ENCODE data around the gene TMC7.

TMC7 gene

GRCh38 chr16:19033761-19034160, 50.0 kb downstream of the TMC7 start:
- DNase-seq, result no peak

DNA sequence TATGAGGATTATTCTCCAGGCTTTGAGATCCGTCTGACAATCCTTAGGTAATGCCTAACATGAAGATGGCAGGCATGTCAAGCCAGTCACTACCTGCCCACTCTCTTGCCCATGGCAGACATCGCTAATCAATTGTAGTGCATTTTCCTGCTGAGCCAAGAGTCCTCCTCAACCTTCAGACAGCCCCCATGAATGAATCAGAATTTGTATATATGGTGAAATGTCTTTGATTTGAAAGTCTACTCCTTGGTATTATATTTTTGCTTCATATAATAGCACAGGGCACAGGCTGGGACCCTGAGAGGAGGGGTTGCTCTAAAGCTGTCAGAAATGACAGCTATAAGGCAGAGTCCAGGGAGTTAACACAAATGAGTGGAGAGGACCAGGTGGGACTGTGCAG, 56.7 kb downstream of the TMC7 start:
- no peak for DNase-seq

- DNase-seq, result no peak
Observed at GRCh38 chr16:19044769-19045168, 61.0 kb downstream of the TMC7 start.

- DNase-seq, result no peak
Observed at GRCh38 chr16:19046062-19046461, 62.3 kb downstream of the TMC7 start.

DNA sequence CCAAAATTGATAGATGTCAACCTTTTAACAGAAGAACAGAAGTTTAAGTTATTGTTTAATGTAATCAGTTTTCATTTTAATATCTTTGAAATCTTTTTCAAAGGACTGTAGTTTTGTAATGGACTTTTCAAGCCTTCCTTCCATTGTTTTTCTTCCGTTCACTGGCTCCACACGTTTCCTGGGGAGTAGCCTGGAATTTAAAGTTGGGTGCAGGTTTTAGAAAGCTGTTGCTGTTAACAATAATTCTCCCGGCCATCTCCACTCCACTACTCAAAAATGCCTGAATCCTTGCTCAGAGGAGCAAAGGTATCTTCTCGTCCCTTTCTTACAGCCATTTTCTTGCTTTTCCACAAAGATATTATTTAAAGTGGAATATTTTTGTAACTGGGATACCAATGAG, 79.0 kb downstream of the TMC7 start:
- no peak for DNase-seq

DNA sequence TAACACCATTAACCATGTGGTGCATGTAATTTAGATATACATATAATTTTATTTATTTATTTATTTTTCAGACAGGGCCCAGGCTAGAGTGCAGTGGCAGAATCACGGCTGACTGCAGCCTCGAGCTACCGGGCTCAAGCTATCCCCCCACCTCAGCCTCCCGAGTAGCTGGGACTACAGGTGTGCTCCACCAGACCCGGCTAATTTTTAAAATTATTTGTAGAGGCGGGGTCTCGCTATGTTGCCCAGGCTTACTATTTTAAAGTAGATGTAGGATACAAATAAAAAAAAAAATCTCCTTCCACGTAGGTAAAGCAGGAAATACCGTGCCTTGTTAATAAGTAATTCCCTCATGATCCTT, 83.2 kb downstream of the TMC7 start:
- no peak for DNase-seq

DNA sequence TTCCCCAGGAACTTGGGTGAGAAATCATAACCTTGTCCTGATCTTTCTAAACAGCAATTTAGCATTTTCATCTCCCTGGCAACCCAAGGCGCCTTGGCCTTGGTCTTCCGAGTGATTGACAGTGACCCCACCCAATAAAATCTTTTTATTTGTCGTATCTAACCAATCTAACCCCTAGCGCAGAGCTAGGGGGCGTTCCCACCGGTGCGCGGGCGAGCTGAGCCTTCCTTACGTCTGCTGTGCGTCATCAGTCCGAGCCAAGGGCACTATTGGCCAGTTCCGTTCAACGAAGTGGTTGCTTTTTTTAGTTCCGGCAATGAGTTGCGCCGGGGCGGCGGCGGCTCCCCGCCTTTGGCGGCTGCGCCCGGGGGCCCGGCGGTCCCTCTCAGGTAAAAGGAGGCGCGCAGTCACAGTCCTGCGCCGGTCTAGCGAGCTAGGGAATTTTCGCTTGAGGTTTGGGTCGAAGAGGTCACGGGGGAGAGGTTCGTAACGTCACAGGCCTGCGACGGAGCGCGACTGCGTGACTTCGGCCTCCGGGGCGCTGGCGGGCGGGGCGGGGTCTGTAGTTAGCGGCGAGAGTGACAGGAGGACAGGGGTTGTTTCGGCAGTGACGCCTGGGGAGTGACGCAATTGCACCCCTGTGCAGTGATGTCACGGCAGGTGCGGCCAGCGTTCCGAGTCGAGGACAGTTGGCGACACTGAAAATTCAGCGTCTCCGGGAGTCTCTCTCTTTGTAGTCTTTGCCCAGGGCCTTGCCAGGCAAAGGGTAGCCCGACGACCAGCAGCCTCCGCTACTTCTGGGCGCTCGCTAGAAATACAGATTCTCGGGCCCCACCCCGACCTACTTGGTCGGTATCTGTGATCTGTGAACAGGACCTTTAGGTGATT, 83.9 kb downstream of the TMC7 start, which contains the start of gene COQ7:
COQ7 (plus strand) TSS at position 266 of the 888 bp plus-strand sequence; CDS start at position 317, 51 bp downstream.
- peak; percentile 97 for DNase-seq

GRCh38 chr16:19068237-19068815, 84.6 kb downstream of the TMC7 start:
- no peak for DNase-seq

GRCh38 chr16:19071811-19072777, 88.4 kb downstream of the TMC7 start:
- no peak for DNase-seq

DNA sequence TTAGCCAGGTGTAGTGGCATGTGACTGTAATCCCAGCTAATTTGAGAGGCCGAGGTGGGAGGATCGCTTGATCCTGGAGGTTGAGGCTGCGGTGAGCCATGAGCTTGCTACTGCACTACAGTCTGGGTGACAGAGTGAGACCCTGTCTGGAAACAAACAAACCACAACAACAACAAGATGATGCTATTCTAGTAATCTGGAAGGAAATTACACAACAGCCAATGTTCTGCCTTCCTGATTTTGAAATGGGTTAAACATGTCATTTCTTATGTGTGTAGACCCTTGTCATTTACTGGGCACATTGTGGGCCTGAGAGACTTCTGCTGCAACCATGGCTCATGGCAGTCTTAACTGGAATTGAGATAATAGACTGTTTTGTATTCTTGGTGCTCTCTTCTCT, 89.6 kb downstream of the TMC7 start:
- no peak for DNase-seq

GRCh38 chr16:19073863-19074262, 90.1 kb downstream of the TMC7 start:
- DNase-seq, result no peak

DNA sequence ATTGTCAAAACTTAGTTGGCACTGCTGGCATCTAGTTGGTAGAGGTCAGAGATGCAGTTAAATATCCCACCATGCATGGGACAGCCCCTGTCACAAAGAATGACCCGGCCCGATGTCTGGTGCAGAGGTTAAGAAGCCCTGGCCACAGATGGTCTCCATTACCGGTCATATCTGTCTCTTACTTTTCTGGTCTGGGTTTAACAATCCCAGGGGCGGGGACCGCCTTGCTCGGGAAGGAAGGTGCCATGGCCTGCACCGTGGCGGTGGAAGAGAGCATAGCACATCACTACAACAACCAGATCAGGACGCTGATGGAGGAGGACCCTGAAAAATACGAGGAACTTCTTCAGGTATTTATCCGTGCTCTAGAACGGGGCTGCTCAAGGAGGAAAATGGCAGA, 91.8 kb downstream of the TMC7 start:
- DNase-seq, result no peak

- no peak for DNase-seq
Observed at GRCh38 chr16:19077879-19078278, 94.1 kb downstream of the TMC7 start.

GRCh38 chr16:19083670-19084069, 99.9 kb downstream of the TMC7 start:
- no peak for DNase-seq

- DNase-seq, result no peak
Observed at GRCh38 chr16:19084139-19084538, 100.4 kb downstream of the TMC7 start.

DNA sequence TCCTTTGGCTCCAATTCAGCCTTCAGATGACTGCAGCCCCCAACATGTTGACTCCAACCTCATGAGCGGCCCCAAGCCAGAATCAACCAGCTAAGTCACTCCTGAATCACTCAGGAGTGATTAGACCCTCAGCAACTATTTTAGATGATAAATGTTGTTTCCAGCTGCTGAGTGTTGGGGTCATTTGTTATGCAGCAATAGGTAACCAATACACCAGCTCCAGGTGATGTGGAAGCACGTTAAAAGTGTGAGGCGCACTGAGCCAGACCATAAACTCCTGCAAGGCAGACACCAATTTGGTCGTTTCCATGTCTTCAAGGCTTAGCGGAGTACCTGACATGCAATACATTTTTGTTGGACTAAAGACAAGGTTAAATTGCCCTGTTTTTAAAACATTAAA, 101.1 kb downstream of the TMC7 start:
- DNase-seq, result no peak

- no peak for DNase-seq
Observed at GRCh38 chr16:19085679-19086200, 102.0 kb downstream of the TMC7 start.

GRCh38 chr16:19086322-19087199, 102.8 kb downstream of the TMC7 start:
- peak; percentile 51 for DNase-seq

DNA sequence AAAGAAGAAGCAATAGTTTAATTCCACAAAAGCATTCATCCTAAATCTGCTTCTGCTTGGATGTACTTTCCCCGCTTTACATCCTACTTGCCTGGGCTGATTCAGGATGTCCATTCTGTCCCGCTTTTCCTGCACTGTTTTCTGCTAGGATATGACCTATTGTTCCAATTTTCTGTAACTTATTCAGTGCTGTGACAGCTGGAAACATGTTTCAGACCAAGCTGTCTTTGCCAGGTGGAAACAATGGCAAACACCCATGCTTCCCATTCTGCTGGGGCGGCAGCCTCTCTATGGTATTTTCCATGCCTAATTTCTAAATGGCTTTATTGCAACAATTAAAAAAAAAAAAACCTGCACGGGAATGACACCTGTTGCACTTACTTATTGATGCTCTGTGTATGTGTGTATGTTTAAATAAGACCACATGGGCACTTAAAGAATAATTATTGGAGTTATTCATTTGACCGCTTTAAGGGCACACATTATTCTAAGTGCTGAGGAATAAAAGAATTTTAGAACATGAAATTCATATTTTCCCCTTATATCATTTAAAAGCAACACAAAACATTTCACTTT, 104.7 kb downstream of the TMC7 start:
- DNase-seq, result no peak

DNA sequence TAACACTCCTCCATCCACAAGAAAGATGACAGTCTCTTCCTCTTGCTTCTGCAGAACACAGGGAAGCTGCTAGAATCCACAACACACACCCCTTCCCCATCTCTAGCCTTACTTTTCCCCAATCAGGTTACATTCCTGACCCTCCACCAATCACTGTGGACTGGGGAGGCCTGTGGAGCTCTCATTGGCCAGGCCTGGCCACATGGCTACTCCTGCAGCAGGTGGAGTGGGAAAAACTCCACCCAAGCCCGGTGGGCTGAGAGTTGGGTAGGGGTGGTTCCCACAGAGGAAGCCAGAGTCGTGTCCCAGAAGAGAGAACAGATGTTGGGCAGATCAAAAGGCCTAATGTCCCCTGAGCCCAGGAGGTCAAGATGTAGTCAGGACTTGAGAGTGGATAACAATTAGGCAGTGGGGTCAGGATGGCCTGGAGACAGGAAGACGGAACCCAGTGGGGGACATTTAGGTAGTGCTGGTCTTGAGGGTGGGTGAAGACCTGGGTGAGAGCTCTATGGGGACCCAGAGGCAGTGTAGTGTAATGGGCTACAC, 105.7 kb downstream of the TMC7 start:
- no peak for DNase-seq

DNA sequence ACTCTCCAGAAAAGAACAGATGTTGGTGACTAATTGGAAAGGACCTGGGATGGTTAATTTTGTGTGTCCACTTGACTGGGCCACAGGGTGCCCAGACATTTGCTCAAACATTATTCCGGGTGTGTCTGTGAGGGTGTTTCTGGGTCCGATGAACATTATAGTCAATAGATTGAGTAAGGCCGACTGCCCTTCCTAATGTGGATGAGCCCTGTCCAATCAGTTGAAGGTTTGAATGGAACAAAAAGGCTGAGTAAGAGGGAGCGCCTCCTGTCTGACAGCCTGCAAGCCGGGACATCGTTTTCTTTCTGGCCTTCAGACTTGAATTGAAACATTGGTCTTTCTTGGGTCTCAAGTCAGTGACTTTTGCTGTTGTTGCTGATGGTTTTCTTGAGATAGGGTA, 107.2 kb downstream of the TMC7 start:
- DNase-seq, result no peak
